GM12865 (cell line): ENCODE data around the gene HCFC1R1.

Experiments
- DNase-seq: peaks from one replicate; pipeline ENCODE4 v3.0.0; 2010; ENCODE audit warnings: low read depth
- H3K4me3 ChIP-seq: 2 replicates; pipeline ENCODE4 v1.5.1; 2011; ENCODE audit warnings: mild to moderate bottlenecking, low read depth, low read length, control low read depth
- TF ChIP-seq, protein P1 (sequence below): IDR thresholded peaks from 2 replicates; pipeline ENCODE4 v1.5.1; 2011; ENCODE audit warnings: low read length, control low read depth, low read depth, inconsistent platforms; ENCODE audit not compliant: insufficient read depth; ENCODE audit errors: missing control alignments

The HCFC1R1 gene

DNA sequence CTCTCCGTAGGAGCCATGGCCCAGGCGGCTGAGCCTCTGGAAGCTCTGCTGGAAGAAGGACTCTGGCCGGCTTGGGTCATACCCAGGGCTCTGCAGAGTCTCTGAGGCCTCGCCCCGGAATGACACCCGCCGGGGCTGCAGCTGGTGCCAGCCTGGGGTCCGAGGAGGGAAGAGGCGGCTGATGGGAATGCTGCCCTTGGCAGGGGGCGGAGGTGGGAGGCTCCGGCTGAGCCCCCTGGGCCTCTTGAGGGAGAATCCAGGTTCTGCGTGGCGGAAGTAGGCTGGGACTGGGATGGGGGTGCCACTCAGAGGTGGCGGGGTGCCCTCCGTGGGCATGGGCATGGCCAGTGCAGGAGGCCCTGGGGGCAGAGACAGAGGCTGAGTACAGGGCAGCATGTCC, 47.1 kb downstream of the HCFC1R1 start:
- no peak overlapping the region for H3K4me3 ChIP-seq
- TF ChIP-seq, protein P1, sequence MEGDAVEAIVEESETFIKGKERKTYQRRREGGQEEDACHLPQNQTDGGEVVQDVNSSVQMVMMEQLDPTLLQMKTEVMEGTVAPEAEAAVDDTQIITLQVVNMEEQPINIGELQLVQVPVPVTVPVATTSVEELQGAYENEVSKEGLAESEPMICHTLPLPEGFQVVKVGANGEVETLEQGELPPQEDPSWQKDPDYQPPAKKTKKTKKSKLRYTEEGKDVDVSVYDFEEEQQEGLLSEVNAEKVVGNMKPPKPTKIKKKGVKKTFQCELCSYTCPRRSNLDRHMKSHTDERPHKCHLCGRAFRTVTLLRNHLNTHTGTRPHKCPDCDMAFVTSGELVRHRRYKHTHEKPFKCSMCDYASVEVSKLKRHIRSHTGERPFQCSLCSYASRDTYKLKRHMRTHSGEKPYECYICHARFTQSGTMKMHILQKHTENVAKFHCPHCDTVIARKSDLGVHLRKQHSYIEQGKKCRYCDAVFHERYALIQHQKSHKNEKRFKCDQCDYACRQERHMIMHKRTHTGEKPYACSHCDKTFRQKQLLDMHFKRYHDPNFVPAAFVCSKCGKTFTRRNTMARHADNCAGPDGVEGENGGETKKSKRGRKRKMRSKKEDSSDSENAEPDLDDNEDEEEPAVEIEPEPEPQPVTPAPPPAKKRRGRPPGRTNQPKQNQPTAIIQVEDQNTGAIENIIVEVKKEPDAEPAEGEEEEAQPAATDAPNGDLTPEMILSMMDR: no peak
- DNase-seq: no peak

DNA sequence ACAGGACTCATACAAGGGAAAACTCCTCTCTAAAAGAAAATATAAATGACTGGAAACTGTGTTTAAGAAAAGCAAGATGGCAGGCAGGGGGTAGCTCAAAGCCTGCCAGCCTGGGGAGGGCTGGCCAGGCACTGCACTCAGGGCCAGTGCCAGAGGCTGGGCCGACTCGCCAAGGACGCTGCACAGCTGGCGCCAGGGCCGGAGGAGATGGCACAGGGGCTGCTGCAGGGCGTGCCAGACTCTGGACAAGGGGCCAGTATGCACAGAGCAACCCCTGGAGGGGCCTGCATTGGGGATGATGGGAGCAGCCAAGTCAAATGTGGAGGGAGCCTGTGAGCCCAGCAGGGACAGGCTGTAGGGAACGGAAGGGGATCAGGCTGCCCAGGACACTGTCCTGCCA, 47.5 kb downstream of the HCFC1R1 start:
- DNase-seq: no peak
- no peak overlapping the region for H3K4me3 ChIP-seq
- TF ChIP-seq, protein P1: no peak

DNA sequence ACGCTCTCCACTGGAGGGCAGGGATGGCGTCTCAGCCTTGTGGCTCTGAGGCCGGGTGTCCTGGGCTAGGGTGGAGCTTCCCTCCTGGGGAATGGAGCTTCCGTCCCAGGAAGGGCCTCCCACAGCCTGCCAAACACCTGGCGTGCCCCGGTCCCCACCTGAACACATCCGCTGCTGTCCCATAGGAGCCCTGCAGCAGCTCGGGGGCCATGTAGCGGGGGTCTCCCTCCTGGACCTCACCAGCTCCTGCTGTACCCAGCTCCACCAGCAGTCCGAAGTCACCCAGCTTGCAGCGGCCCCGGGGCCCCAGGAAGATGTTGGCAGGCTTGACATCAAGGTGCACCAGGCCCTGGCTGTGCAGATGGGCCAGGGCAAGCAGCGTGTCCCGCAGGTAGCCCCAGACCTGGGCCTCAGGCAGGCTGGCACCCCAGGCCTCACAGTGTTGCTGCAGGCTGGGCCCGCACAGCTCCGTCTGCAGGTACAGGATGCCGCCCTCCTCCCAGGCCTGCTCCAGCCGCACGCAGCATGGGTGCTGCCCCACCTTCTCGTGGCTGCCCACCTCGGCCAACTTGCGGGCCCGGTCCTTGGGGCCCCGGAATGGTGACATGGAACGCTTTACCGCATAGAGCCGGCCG, 48.5 kb downstream of the HCFC1R1 start:
- DNase-seq: no peak
- no peak overlapping the region for H3K4me3 ChIP-seq
- TF ChIP-seq, protein P1: no peak

DNA sequence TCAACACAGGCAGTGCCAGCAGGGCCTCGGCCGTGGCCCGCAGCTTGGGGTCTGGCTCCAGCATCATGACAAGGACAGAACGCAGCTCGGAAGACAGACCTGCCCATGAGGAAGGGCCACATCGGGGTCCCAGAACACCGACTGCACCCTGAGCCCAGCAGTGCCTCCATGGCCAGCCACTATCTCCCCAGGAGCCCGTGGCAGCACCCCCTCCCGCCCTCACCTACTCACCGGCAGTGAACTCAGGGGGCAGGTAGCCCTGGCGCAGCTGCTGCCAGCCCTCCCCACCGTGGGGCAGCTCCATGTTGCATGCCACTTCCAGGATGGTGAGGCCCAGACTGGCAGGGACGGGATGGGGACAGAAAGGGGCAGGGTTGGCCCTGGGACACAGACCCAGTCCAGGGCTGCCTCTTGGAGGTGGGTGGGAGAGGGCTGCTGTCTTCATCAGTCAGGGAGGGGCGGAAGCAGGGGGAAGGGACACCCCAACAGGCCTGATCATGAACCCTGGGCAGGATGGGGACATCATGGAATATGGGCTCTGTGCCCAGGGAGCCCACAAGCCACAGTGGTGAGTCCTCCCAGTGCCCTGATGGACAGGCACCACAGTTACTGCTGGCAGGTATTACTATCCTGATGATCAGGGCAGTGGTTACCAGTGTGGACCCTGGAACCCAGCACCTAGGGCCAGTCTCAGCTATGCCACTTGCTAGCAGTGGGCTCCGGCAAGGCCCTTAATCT, 49.3 kb downstream of the HCFC1R1 start:
- no peak overlapping the region for H3K4me3 ChIP-seq
- TF ChIP-seq, protein P1: no peak
- no peak for DNase-seq

DNA sequence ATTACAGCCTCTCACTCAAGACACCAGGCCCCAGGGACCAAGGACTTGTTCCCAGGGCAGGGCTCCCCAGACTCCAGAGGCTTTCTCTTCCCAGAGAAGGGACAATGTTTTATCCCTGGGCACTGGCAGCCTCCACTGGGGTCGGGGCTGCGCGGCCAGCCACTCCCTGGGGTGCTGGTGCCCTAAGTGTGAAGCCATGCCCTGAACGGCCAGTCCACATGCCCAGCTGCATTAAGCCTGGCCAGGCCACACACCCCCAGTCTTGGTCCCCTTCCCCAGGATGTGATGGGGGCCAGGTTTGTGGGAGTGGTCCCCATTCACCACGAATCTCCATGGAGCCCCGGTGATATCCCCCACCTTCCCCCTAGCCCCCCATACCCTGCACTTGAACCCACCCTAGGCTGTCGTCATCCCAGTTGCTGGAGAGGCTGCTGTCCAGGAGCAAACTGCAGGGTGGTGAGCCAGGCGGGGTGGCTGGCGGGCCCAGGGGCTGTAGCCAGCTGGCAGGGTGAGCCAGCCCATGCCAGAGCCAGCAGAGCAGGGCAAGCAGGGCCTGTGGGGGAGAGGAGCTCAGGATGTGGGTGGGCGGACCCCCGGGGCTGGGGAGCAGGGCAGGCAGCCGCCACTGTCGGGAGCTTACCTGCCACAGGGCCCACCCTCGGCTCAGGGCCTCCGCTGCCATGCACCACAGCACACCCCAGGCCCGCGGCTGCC, 50.0 kb downstream of the HCFC1R1 start:
- H3K4me3 ChIP-seq: no peak overlapping the region
- TF ChIP-seq, protein P1: no peak

DNA sequence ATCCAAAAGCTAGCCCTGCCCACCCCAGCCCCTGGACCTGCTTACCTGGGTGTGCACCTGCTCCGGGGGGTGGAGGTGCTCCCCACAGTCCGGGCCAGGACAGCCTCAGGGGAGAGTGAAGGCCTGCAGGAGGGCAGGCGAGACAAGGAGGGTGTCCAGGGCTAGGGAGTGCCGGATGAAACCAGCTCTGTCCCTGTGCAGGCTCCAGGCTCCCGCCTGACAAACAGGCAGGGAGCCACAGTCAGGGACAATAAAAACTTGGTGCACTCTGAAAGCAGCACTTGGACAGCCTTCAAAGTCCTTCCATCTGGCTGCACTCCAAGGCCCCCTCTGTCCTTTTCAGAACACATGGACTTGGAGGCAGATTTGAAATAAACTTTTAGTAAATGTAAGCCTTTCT, 50.6 kb downstream of the HCFC1R1 start:
- no peak for DNase-seq
- TF ChIP-seq, protein P1: no peak
- H3K4me3 ChIP-seq: no peak overlapping the region

More for the DNA sequence above, 50.0 kb downstream of the HCFC1R1 start:
- DNase-seq: no peak
